Cardiac muscle cell (in vitro differentiated cells and primary cell): ENCODE results near the gene EIF4G3. TPM values are rescaled to one million over a fixed set of nuclear protein-coding genes. Genes with fewer than 3 reads are reported as not detected.

Experiments used
- DNase-seq, 2 donors: peaks; one replicate each; pipeline versions ENCODE4 v3.0.0 to v3.0.0-alpha.2; 2010 to 2017; ENCODE audit warnings: low read depth in 1 of 2, low spot score in 1 of 2
- H3K27ac ChIP-seq: fragments of 200-600 bp; sonication (generic); 2 replicates; pipeline ENCODE4 v1.5.1; 2016
- H3K27me3 ChIP-seq: fragments of 200-600 bp; sonication (generic); 2 replicates; pipeline ENCODE4 v1.6.0; 2016; ENCODE audit warnings: control low read depth
- H3K36me3 ChIP-seq: fragments of 200-600 bp; sonication (generic); 2 replicates; pipeline ENCODE4 v1.5.1; 2016; ENCODE audit warnings: control low read depth
- H3K4me1 ChIP-seq: fragments of 200-600 bp; sonication (generic); 2 replicates; pipeline ENCODE4 v1.8.1; 2017; ENCODE audit warnings: low read depth, mild to moderate bottlenecking, mixed run types
- H3K4me3 ChIP-seq: fragments of 200-600 bp; sonication (generic); 2 replicates; pipeline ENCODE4 v1.5.1; 2016; ENCODE audit warnings: mild to moderate bottlenecking
- H3K9me3 ChIP-seq: fragments of 200-600 bp; sonication (generic); 2 replicates; pipeline ENCODE4 v1.5.1; 2017; ENCODE audit warnings: low read depth, mild to moderate bottlenecking, control low read depth
- CTCF ChIP-seq: IDR thresholded peaks from 2 replicates; pipeline ENCODE4 v1.5.1; 2012; ENCODE audit warnings: low read depth, mild to moderate bottlenecking, low read length
- polyA plus RNA-seq: library from polyadenylated mRNA; unstranded; fragments of >200 nt; fragmentation: Nextera tagmentation; extraction: Ambion mirVana; gene quantifications from 2 replicates; pipeline ENCODE4 v1.2.1, GENCODE V29; 2016
- total RNA-seq: library from RNA; depleted of rRNA; stranded (reverse); fragments of >200 nt; gene quantifications from 2 replicates; pipeline ENCODE4 v1.2.3, GENCODE V29; 2016

EIF4G3 gene
- total and polyA plus RNA-seq, 2 experiments from 2014 or later = 37.8 to 55.3 TPM

GRCh38 chr1:21124846-21125245 lies 51.9 kb downstream of the EIF4G3 start:
- no peaks in the 10 kb centered on the region for H3K9me3 ChIP-seq
- H3K27ac ChIP-seq = no peak overlapping the region
- peak in 1 of 2 donors; percentile 33 for DNase-seq
- no peaks in the 10 kb centered on the region for H3K4me1 ChIP-seq
- no peaks in the 10 kb centered on the region for H3K27me3 ChIP-seq
- TF ChIP-seq CTCF = no peak
- no peaks in the 10 kb centered on the region for H3K36me3 ChIP-seq
- H3K4me3 ChIP-seq = no peak overlapping the region

DNA sequence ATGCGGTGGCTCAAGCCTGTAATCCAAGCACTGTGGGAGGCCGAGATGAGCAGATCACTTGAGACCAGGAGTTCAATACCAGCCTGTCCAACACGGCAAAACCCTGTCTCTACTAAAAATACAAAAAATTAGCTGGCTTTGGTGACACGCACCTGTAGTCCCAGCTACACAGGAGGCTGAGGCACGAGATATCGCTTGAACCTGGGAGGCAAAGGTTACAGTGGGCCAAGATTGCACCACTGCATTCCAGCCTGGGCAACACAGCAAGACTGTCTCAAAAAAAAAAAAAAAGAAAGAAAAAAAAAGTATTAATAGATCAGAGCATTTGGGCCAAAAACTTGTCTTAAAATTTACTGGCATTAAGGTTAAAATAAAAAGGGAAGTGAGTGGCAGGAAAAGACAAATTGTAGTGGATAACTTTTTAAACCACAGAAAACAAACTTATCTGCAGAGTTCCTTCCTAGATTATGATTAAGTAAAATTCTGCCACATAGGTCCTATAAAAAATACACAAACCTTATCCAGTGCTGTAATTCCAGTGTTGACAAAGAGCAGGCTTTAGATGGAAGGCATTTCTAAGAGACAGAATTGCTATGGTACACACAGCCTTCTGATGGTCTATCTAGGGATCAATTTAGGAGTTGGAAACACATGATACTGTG lies 53.3 kb downstream of the EIF4G3 start:
- H3K27ac ChIP-seq = no peak overlapping the region
- no peaks in the 10 kb centered on the region for H3K36me3 ChIP-seq
- no peaks in the 10 kb centered on the region for H3K27me3 ChIP-seq
- H3K4me1 ChIP-seq = no peaks in the 10 kb centered on the region
- no peak for TF ChIP-seq CTCF
- peak in 1 of 2 donors; percentile 21 for DNase-seq
- no peak overlapping the region for H3K4me3 ChIP-seq
- H3K9me3 ChIP-seq = no peaks in the 10 kb centered on the region

- H3K27ac ChIP-seq = no peak overlapping the region
- no peak for TF ChIP-seq CTCF
- H3K4me3 ChIP-seq = no peak overlapping the region
Observed at GRCh38 chr1:21121764-21122471, 54.8 kb downstream of the EIF4G3 start.

DNA sequence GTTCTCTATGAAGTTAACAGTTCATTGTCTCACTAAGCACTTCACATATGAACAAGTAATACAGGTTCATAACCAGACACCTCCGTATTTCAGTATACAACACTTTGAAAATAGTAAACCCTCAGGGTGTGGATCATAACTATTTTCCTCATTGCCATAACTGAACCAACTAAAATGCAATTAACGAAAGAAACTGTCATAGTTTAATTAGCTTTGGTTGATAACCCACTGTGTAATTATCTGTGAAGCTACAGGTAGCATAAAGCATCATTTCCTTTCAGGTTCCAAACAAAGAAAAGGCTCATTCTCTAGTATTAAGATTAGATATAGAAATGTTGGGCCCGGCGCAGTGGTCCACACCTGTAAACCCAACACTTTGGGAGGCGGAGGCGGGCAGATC lies 58.5 kb downstream of the EIF4G3 start:
- H3K27ac ChIP-seq = no peak overlapping the region
- DNase-seq = no peak
- no peaks in the 10 kb centered on the region for H3K4me1 ChIP-seq
- TF ChIP-seq CTCF = no peak
- H3K4me3 ChIP-seq = no peak overlapping the region
- no peaks in the 10 kb centered on the region for H3K36me3 ChIP-seq
- H3K27me3 ChIP-seq = no peaks in the 10 kb centered on the region
- no peaks in the 10 kb centered on the region for H3K9me3 ChIP-seq

More at GRCh38 chr1:21121764-21122471, 54.8 kb downstream of the EIF4G3 start:
- Histone ChIP-seq H3K36me3 (no peaks in the 10 kb centered on the region), H3K9me3 (no peaks in the 10 kb centered on the region), H3K27me3 (no peaks in the 10 kb centered on the region), H3K4me1 (no peaks in the 10 kb centered on the region)
- DNase-seq = no peak

DNA sequence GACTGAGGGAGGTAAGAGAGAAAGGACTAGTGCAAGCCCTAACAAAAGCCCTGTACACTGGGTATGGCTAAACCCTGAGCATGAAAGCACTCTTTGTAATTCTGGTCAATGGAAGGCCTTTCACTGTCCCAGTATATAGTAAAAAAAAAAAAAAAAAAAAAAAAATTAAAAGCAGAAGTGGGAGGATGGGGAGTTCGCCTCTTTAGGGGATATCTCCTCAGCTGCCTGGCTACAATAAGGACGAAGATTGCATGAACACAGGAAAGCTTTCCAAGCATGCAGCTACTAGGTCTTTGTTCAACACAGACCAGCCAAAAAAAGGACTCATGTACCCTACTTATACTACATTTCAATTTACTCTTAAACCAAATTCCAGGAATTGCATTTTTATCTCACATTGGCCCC lies 59.1 kb downstream of the EIF4G3 start:
- peak in 1 of 2 donors; percentile 63 for DNase-seq
- TF ChIP-seq CTCF = no peak
- H3K27ac ChIP-seq = no peak overlapping the region
- H3K4me3 ChIP-seq = no peak overlapping the region
- no peaks in the 10 kb centered on the region for H3K4me1 ChIP-seq
- no peaks in the 10 kb centered on the region for H3K36me3 ChIP-seq
- H3K9me3 ChIP-seq = no peaks in the 10 kb centered on the region
- H3K27me3 ChIP-seq = no peaks in the 10 kb centered on the region
